Stimulated activated CD4-positive, alpha-beta T cell treated with anti-CD3 and anti-CD28 coated beads, Interleukin-1b, Interleukin-23, amount 100 ng/mL, for 24 hours (primary cell): Measurements from ENCODE around the gene AACS.

Source experiments
- DNase-seq, 4 experiments: peaks; one replicate each; pipeline ENCODE4 v3.0.0-alpha.2; 2020; ENCODE audit warnings: low read depth in 4 of 4, low spot score in 1 of 4

AACS gene

GRCh38 chr12:125149160-125150108, 84.2 kb downstream of the AACS start:
- DNase-seq = no peak

GRCh38 chr12:125151284-125151683, 86.0 kb downstream of the AACS start:
- no peak for DNase-seq

GRCh38 chr12:125152463-125152862, 87.2 kb downstream of the AACS start:
- no peak for DNase-seq

GRCh38 chr12:125155366-125155765, 90.1 kb downstream of the AACS start:
- DNase-seq = no peak

- no peak for DNase-seq
Observed at GRCh38 chr12:125157177-125157576, 91.9 kb downstream of the AACS start.

GRCh38 chr12:125159702-125160101, 94.5 kb downstream of the AACS start:
- no peak for DNase-seq

- DNase-seq = no peak
Observed at GRCh38 chr12:125160281-125160955, 95.2 kb downstream of the AACS start.

- no peak for DNase-seq
Observed at GRCh38 chr12:125161712-125162022, 96.4 kb downstream of the AACS start.

GRCh38 chr12:125162489-125163028, 97.3 kb downstream of the AACS start:
- DNase-seq = no peak

GRCh38 chr12:125163148-125163547, 97.9 kb downstream of the AACS start:
- no peak for DNase-seq

- no peak for DNase-seq
Observed at GRCh38 chr12:125164541-125164940, 99.3 kb downstream of the AACS start.

- no peak for DNase-seq
Observed at GRCh38 chr12:125166041-125166440, 100.8 kb downstream of the AACS start.

- no peak for DNase-seq
Observed at GRCh38 chr12:125167658-125168057, 102.4 kb downstream of the AACS start.

- DNase-seq = no peak
Observed at GRCh38 chr12:125169451-125169850, 104.2 kb downstream of the AACS start.

GRCh38 chr12:125169870-125170269, 104.6 kb downstream of the AACS start:
- no peak for DNase-seq

GRCh38 chr12:125171267-125171666, 106.0 kb downstream of the AACS start:
- DNase-seq = no peak

GRCh38 chr12:125172231-125172850, 107.1 kb downstream of the AACS start:
- DNase-seq = no peak

- no peak for DNase-seq
Observed at GRCh38 chr12:125175576-125175975, 110.3 kb downstream of the AACS start.

- no peak for DNase-seq
Observed at GRCh38 chr12:125178222-125178621, 113.0 kb downstream of the AACS start.

- no peak for DNase-seq
Observed at GRCh38 chr12:125180144-125180543, 114.9 kb downstream of the AACS start.

GRCh38 chr12:125181107-125181506, 115.9 kb downstream of the AACS start:
- DNase-seq = no peak
